HG03460 (cell line): Measurements from ENCODE around the gene CCDC150.
"Not testable (repeated sequence)": the region's sequence is repeated elsewhere in the genome, so short reads cannot be mapped to it uniquely, and the experiment has no call there.

Experiments
- ATAC-seq: cut with Tn5 transposase; IDR thresholded peaks from one replicate; pipeline ENCODE4 v1.9.1; 2021; ENCODE audit not compliant: unreplicated experiment

The CCDC150 gene

DNA sequence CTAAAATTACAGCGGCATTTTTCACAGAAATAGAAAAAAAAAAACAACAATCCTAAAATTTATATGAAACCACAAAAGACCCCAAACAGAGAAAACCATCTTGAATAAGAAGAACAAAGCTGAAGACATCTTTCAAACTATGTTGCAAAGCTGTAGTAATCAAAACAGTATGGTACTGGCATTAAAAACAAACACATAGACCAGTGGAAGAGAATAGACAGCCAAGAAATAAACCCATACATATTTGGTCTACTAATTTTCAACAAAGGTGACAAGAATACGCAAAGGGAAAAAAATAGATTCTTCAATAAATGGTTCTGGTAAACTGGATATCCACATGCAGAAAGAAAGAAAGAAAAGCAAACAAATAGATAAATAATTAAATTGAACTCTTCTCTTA is 9.0 kb upstream of the CCDC150 start:
- no peak for ATAC-seq

DNA sequence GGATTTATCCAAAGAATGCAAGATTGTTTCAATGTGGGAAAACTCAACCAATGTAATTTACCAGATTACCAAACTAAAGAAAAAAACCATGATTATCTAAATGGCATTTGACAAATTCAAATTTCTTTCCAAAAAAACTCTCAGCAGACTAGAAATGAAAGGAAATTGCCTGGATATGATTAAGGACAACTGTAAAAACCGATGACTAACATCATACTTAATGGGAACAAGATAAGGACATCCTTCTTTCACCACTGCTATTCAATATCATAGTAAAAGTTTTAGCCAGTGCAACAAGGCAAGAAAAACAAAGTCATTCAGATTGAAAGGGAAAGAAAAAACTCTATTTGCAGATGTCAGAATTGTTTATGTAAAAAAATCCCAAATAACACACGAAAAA is 4.4 kb upstream of the CCDC150 start:
- ATAC-seq = no peak

DNA sequence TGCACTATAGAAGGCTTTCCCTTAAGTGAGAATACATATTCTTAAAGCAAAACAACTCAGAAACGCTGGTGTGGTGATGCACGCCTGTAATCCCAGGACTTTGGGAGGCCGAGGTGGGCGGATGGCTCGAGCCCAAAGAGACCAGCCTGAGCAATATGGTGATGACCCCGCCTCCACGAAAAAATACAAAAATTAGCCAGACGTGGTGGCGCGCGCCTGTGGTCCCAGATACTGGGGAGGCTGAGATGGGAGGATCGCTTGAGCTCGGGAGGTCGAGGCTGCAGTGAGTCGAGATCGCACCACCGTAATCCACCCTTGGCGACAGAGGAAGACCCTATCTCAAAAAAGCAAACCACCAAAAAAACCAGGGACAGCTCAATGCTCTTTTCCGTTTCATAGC is 750 bp upstream of the CCDC150 start:
- ATAC-seq = no peak

- no peak for ATAC-seq
Observed at GRCh38 chr2:196640031-196640548, 575 bp downstream of the CCDC150 start.

DNA sequence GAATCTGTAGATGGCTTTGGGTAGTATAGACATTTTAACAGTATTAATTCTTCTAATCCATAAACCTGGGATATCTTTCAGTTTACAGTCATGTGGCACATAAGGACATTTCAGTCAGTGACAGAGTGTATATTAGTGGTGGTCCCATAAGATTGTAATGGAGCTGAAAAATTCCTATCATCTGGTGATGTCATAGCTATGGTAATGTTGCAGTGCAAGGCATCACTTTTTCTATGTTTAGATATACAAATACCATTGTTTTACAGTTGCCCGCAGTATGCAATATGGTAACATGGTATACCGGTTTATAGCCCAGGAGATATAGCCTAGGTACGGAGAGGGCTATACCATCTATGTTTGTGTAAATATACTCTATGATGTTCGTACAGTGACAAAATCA is 9.7 kb downstream of the CCDC150 start:
- ATAC-seq = no peak

- ATAC-seq = no peak
Observed at GRCh38 chr2:196651387-196652094, 12.0 kb downstream of the CCDC150 start.

DNA sequence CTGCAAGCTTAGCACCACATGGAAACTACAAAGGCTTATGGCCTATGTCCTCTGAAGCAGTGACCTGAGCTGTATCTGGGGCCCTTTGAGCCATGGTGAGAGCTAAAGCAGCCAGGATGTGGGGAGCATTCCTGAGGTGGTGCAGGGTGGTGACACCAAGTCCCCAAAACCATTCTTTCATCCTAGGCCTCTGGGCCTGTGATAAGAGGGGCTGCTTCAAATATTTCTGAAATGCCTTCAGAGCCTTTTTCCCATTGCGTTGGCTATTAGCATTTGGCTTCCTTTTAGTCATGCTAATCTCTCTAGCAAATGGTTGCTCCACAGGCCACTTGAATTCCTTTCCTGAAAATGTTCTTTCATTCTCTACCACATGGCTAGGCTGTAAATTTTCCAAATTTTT is 13.4 kb downstream of the CCDC150 start:
- no peak for ATAC-seq

- ATAC-seq = no peak
Observed at GRCh38 chr2:196653843-196654242, 14.3 kb downstream of the CCDC150 start.

GRCh38 chr2:196655761-196656160 is 16.2 kb downstream of the CCDC150 start:
- no peak for ATAC-seq

GRCh38 chr2:196657333-196657732 is 17.8 kb downstream of the CCDC150 start:
- no peak for ATAC-seq

GRCh38 chr2:196659844-196660243 is 20.3 kb downstream of the CCDC150 start:
- ATAC-seq = no peak

GRCh38 chr2:196660244-196660643 is 20.7 kb downstream of the CCDC150 start:
- no peak for ATAC-seq

GRCh38 chr2:196670342-196670741 is 30.8 kb downstream of the CCDC150 start:
- ATAC-seq = no peak

DNA sequence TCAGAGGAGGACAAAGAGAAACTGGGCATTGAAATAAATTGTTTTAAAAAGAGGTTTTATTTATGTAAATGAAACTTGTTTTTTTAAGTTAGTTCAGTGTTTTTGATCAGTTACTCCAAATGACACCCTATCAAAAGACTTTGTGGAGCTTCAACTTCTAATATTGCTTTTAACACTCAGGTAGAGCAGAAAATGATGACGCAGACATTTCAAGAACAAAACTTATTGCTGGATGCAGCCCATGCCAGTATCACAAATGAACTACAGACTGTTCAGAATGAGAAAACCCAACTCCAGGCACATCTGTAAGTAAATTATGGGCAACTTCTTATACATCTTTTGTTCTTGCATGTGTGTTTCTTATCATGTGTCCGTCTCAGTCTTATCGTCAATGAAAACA is 36.4 kb downstream of the CCDC150 start:
- ATAC-seq = no peak

DNA sequence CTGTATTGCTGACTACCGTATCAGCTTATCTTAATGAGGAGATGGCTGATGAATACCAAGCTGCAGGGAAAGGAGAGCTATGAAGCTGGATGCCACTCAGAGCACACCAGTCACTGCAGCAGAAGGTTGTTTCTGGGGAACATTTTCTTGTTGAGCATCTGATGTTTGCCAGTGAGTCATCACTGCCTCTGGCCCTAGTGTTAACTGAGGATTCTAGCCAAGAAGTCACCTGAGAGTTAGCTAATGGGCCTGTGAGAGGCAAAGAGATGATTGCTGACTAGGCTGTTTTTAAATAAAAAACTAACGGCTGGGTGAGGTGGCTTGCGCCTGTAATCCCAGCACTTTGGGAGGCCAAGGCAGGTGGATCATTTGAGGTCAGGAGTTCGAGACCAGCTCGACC is 37.9 kb downstream of the CCDC150 start:
- ATAC-seq = no peak

- no peak for ATAC-seq
Observed at GRCh38 chr2:196679368-196679767, 39.9 kb downstream of the CCDC150 start.

DNA sequence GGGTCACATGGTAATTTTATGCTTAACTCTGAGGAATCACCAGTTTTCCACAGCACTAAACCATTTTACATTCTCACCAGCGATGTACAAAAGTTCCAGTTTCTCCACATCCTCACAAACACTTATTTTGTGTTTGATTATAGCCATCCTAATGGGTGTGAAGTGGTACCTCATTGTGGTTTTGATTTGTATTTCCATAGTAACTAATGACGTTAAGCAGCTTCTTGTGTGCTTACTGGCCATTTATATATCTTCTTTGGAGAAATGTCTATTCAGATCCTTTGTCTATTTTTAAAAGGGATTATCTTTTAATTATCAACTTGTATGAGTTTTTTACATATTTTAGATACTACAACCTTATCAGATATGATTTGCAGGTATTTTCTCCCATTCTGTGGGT is 42.0 kb downstream of the CCDC150 start:
- ATAC-seq = no peak

GRCh38 chr2:196685792-196686191 is 46.3 kb downstream of the CCDC150 start:
- no peak for ATAC-seq

DNA sequence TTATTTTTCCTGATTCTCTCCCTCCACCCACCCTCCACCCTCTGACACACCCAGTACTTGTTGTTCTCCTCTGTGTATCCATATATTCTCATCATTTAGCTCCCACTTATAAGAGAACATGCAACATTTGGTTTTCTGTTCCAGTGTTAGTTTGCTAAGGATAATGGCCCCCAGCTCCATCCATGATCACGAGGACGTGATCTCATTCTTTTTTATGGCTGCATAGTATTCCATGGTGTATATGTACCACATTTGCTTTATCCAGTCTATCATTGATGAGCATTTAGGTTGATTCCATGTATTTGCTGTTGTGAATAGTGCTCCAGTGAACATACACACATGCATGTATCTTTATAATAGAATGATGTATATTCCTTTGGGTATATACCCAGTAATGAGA is 47.2 kb downstream of the CCDC150 start:
- ATAC-seq = not testable (repeated sequence)

DNA sequence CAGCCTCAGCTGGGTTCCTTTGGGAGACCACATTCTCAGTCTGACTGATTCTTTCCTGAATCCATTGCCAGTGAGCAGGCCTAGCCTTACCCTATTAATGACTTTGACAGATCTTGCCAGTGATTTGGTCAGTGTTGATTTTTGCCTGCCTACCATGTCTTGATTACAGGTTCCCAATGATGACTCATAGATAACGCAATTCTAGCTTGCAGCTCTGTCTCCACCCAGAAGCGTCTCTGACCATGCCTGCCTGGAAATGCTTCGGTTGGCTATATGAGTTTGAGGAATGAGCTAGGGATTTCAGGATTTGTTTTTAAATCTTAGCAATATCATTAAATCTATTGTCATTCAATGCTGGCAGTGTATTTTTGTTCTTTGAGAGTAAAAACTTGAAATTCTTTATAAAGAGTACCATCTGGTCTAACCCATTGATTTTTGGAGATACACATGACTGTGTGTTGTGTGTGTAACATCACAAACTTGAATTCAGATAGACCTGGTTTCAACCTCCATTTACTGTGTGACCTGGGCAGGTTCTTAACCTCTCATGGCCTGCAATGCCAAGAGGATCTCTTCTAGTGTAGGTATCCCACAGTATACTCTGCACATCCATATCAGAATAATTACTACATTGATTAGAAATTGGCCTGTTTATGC is 57.0 kb downstream of the CCDC150 start:
- ATAC-seq = no peak

- ATAC-seq = no peak
Observed at GRCh38 chr2:196697825-196698224, 58.3 kb downstream of the CCDC150 start.

GRCh38 chr2:196702641-196703040 is 63.1 kb downstream of the CCDC150 start:
- no peak for ATAC-seq

GRCh38 chr2:196703695-196704094 is 64.2 kb downstream of the CCDC150 start:
- ATAC-seq = no peak
